HG02798 (cell line): ENCODE results near the gene APOE.
"Not testable (repeated sequence)": the region's sequence is repeated elsewhere in the genome, so short reads cannot be mapped to it uniquely, and the experiment has no call there.

Experiments
- ATAC-seq: cut with Tn5 transposase; IDR thresholded peaks from one replicate; pipeline ENCODE4 v1.9.1; 2021; ENCODE audit warnings: mild to moderate bottlenecking; ENCODE audit not compliant: unreplicated experiment, poor library complexity

Gene APOE

GRCh38 chr19:44905437-44906160, at the start of gene APOE:
TSS of gene APOE (plus strand) at chr19:44905796. CDS start at chr19:44906625, 829 bp downstream.
- no peak for ATAC-seq

DNA sequence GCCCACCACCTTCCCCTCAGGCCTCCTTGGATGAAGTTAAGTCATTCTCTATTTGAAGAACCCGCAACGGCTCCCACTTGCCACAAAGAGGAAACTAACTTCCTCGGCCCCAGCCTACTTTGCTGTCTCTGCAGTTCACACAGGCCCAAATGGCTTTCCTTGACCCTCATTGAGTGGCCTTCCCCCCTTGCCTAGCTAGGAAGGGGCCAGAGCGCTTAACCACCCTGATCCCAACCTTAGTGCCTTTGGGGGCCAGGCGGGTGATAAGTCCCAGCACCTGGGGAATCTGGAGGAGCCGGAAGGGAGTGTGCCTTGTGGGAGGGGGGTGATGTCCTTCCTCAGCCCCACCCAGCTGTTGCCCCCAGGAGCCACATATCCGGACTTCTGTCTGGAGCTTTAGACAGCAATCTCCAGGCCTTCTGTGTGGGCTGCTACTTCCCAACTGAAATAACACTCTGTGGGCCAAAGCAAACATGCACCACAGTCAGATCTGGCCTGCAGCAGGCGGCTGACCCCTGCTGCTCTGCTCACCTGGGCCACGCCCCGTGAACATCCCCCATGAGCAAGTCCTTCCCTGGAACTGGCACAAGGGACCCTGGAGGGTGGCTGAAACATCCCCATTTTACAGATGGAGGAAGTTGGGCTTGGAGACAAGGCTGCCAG, 49.0 kb upstream of the APOE start:
- no peak for ATAC-seq

- ATAC-seq: no peak
Observed at GRCh38 chr19:44857837-44858236, 47.8 kb upstream of the APOE start.

DNA sequence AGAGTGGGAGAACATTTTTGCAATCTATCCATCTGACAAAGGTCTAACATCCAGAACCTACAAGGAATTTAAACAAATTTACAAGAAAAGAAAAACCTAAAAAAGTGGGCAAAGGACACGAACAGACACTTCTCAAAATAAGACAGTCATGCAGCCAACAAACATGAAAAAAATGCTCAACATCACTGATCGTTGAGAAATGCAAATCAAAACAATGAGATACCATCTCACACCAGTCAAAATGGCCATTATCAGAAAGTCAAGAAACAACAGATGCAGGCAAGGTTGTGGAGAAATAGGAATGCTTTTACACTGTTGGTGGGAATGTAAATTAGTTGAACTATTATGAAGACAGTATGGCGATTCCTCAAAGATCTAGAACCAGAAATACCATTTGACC, 44.0 kb upstream of the APOE start:
- not testable (repeated sequence) for ATAC-seq

GRCh38 chr19:44863990-44864389, 41.6 kb upstream of the APOE start:
- ATAC-seq: no peak

GRCh38 chr19:44865196-44865767, 40.3 kb upstream of the APOE start:
- no peak for ATAC-seq

DNA sequence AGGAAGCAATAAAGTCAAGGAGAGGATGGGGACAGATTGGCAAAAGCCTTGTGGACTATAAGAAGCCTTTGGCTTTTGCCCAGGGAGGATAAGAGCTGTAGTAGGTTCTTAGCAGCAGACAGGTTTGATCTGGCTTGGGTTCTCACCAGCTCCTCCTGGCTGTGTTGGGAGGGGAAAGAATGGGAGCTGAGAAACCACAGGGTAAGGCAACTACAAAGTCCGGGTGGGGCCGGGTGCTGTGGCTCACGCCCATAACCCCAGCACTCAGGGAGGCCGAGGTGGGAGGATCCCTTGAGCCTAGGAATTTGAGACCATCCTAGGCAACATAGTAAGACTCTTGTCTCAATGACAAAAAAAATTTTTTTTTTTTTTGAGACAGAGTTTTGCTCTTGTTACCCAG, 38.9 kb upstream of the APOE start:
- no peak for ATAC-seq

- no peak for ATAC-seq
Observed at GRCh38 chr19:44867578-44867977, 38.0 kb upstream of the APOE start.

DNA sequence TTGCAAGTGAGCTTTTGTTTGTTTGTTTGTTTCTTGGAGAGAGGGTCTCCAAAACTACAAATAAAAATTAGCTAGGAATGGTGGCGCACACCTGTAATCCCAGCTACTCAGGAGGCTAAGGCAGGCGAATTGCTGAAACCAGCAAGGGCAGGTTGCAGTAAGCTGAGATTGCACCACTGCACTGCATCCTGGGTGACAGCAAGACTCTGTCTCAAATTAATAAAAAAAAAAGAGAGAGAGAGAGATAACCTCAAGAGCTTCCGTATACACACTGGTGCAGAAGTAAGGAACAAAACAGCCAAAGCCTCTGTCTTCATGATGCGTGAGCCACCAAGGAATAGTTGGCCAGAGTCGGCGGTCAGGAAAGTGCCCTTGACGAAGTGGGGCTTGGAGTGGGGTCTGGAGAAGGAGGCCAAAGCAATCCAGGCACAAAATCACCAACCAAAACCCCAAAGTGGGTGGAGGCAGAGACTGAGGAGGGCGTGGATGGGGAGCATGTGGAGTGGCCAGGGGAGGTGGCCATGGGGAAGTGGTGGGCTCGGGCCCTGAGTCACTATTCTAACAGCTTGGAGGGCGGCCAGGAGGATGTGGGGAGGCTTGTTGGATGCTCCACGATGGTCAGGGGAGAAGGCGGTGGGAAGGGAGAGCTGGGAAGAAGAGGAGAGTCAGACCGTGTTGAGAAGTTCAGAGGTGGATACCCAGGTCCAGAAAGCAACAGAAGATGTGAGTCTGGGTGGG, 35.7 kb upstream of the APOE start:
- ATAC-seq: no peak

GRCh38 chr19:44871809-44872208, 33.8 kb upstream of the APOE start:
- no peak for ATAC-seq

- no peak for ATAC-seq
Observed at GRCh38 chr19:44872661-44873060, 32.9 kb upstream of the APOE start.

DNA sequence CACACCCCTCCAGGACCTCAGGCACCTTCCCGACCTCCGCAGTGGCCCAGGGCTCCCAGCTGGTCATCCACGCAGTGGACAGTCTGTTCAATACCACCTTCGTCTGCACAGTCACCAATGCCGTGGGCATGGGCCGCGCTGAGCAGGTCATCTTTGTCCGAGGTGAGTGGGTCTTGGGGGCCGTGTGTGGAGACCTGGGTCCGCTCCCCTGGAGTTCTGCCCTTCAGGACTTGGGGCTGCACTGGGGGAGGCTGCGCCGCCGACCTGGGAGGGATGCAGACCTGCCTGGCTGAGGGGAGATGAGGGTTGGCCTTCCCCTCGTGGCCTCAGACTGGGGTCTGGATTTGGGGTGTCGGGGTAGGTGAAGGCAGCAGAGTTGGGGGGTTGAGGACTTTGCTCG, 31.3 kb upstream of the APOE start:
- ATAC-seq: no peak

DNA sequence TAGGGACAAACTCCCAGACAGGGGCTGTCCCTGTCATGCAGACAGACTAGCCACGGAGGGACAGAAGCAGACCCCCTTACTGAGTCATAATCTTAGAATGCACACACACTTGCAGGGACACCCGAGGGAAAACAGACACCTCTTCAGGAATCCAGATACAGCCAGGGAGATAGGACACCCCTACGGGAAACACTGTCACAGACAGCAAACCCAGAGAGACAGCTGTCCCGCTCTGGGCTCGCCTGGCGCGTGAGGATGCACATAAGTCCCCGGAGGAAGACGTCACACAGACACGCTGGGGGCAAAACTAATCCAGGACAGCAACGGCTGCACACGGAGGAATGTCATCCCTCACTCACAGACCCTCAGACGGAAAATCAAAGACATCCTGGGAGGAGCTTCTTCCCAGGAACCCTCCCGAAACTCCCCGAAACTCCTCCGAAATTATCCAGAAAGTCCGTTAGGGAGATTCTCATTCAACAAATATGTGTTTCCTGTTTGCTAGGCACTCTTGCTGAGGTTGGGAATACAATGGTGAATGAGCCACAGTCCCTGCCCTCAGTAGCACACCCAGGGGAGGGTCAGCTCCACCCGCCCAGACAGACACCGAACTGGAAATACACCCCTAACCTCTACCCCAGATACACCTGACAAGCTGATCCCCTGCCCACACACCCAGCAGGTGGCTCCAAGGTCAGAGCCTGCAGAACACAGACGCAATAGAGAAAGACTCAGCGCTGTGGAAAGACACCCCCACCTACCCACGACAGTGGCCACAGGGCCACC, 29.7 kb upstream of the APOE start:
- ATAC-seq: no peak

DNA sequence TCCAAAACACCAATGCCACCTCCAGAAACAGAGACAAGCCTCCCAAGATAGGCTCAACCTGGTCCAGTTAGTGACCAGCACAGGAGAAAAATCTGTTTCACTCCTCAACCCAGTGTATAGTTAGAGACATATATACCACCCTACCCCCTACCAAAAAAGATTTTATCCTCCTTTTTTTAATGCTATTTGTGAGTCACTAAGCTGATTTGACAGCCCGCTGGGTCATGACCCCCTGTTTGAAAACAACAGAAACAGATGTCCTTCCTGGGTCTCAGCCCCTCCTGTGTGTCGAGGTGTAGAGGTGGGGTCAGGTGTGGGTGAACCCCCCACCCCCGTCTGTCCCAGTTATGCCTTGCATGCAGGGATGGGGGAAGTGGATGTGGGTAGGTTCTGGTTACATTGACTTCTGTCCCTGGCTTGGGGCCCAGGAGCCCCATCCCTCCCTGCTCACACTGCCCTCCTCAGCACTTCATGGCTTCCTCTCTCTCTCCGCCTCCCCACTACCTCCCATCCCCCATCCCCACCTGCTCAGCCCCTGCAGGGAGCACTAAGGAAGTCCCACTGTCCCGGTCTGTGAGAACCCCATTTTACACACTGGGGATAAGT, 28.6 kb upstream of the APOE start:
- ATAC-seq: no peak

DNA sequence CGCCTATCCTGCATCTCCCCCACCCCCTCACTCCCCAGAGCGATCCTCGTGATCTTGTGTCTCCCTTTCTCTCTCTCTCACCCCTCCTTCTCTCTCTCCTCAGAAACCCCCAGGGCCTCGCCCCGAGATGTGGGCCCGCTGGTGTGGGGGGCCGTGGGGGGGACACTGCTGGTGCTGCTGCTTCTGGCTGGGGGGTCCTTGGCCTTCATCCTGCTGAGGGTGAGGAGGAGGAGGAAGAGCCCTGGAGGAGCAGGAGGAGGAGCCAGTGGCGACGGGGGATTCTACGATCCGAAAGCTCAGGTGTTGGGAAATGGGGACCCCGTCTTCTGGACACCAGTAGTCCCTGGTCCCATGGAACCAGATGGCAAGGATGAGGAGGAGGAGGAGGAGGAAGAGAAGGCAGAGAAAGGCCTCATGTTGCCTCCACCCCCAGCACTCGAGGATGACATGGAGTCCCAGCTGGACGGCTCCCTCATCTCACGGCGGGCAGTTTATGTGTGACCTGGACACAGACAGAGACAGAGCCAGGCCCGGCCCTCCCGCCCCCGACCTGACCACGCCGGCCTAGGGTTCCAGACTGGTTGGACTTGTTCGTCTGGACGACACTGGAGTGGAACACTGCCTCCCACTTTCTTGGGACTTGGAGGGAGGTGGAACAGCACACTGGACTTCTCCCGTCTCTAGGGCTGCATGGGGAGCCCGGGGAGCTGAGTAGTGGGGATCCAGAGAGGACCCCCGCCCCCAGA, 27.3 kb upstream of the APOE start:
- no peak for ATAC-seq

DNA sequence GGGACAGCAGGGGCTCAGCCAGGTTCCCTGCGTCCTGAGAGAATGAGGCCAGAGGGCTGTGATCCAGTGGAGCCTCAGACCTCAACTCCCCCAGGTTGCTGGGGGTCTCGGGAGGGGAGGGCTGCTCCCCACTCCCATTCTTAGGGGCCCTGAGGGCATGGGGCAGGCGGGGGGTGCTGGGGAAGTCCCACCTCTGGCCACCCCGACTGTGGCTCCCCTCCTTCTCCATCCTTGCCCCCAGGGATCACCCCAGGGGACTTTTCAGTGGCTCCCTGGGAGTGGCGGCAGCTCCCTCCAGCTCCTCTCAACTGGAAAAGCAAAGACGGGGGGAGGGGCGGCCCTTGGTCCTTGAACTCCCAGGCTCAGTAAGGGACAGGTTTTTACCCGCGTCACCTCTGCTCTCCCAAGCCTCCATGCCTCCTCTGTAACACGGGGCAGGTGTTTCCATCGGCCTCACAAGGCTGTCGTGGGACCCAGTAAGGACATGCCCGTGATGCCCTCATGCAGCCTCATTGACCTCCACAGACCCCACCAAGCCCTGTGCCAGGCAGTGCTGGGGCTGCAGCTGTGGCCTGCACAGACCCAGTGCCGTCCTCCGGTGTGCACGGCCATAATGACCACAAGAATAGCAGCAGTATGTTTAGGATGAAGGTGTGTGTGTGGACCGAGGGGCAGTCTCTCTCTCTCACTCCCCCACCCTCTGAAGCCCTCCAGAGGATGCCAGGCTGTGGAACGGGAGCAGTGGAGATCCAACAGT, 26.1 kb upstream of the APOE start:
- no peak for ATAC-seq

GRCh38 chr19:44882063-44882462, 23.5 kb upstream of the APOE start:
- no peak for ATAC-seq

- ATAC-seq: not testable (repeated sequence)
Observed at GRCh38 chr19:44882619-44883397, 22.8 kb upstream of the APOE start.
